Neural cell (in vitro differentiated cells): Measurements from ENCODE around the gene ASPHD1. TPM values are rescaled to one million over a fixed set of nuclear protein-coding genes. Genes with fewer than 3 reads are reported as not detected.
"Not testable (repeated sequence)": the region's sequence is repeated elsewhere in the genome, so short reads cannot be mapped to it uniquely, and the experiment has no call there.

Experiments
- H2AFZ ChIP-seq: fragments of 200-600, 300-800 bp; sonication (generic), shearing (Covaris generic); 2 replicates; pipeline ENCODE4 v1.6.0; 2014; ENCODE audit warnings: low read depth, mild to moderate bottlenecking, antibody characterized with exemption, low read length, moderate library complexity
- H3F3A ChIP-seq: fragments of 200-600 bp; shearing (Covaris generic); 2 replicates; pipeline ENCODE4 v1.6.1; 2016; ENCODE audit warnings: mild to moderate bottlenecking, moderate library complexity, mixed read lengths, antibody characterized with exemption, low read length; ENCODE audit not compliant: insufficient read depth, poor library complexity, severe bottlenecking
- H3K27ac ChIP-seq: fragments of 200-600, 300-800 bp; sonication (generic), shearing (Covaris generic); 2 replicates; pipeline ENCODE4 v1.5.1; 2014; ENCODE audit warnings: mild to moderate bottlenecking, low read length, moderate library complexity
- H3K27me3 ChIP-seq: fragments of 300-800, 200-600 bp; sonication (generic), shearing (Covaris generic); 2 replicates; pipeline ENCODE4 v1.6.0; 2014; ENCODE audit warnings: mild to moderate bottlenecking, low read depth, low read length, moderate library complexity; ENCODE audit not compliant: insufficient read depth
- H3K36me3 ChIP-seq: fragments of 300-800, 200-600 bp; sonication (generic), shearing (Covaris generic); 2 replicates; pipeline ENCODE4 v1.5.1; 2014; ENCODE audit warnings: mild to moderate bottlenecking, antibody characterized with exemption, low read length, moderate library complexity; ENCODE audit not compliant: insufficient read depth
- H3K4me2 ChIP-seq: fragments of 300-800, 200-600 bp; sonication (generic), shearing (Covaris generic); 2 replicates; pipeline ENCODE4 v1.6.0; 2014; ENCODE audit warnings: mild to moderate bottlenecking, low read length
- H3K4me3 ChIP-seq: fragments of 300-800, 200-600 bp; sonication (generic), shearing (Covaris generic); 2 replicates; pipeline ENCODE4 v1.5.1; 2014; ENCODE audit warnings: mild to moderate bottlenecking, low read length, moderate library complexity
- H3K79me2 ChIP-seq: fragments of 200-600 bp; shearing (Covaris generic); replicated peaks from 2 replicates; pipeline ENCODE4 v1.6.0; 2014; ENCODE audit warnings: mild to moderate bottlenecking, low read length, moderate library complexity; ENCODE audit not compliant: insufficient read depth
- H3K9ac ChIP-seq: fragments of 300-800, 200-600 bp; sonication (generic), shearing (Covaris generic); 2 replicates; pipeline ENCODE4 v1.6.1; 2016; ENCODE audit warnings: mild to moderate bottlenecking, low read length, mixed read lengths
- H3K9me2 ChIP-seq: fragments of 200-600 bp; shearing (Covaris generic); 2 replicates; pipeline ENCODE4 v1.6.1; 2016; ENCODE audit warnings: mild to moderate bottlenecking, low read length, mixed read lengths; ENCODE audit not compliant: insufficient read depth
- H3K9me3 ChIP-seq: fragments of 200-600, 300-800 bp; sonication (generic), shearing (Covaris generic); 2 replicates; pipeline ENCODE4 v1.6.1; 2016; ENCODE audit warnings: mild to moderate bottlenecking, mixed run types, low read length, moderate library complexity, mixed read lengths
- H4K20me1 ChIP-seq: fragments of 200-600 bp; shearing (Covaris generic); 2 replicates; pipeline ENCODE4 v1.6.1; 2016; ENCODE audit warnings: mild to moderate bottlenecking, mixed run types; ENCODE audit not compliant: insufficient read depth
- CTCF ChIP-seq: fragments of 450-650 bp; IDR thresholded peaks from 2 replicates; pipeline ENCODE4 v1.5.1; 2014; ENCODE audit warnings: antibody characterized with exemption, mild to moderate bottlenecking, moderate library complexity; ENCODE audit not compliant: poor library complexity, severe bottlenecking
- EP300 ChIP-seq: fragments of 450-650 bp; conservative IDR thresholded peaks from 2 replicates; pipeline ENCODE4 v1.6.1; 2014; ENCODE audit warnings: antibody characterized with exemption, mild to moderate bottlenecking, moderate library complexity; ENCODE audit not compliant: poor library complexity, severe bottlenecking
- EZH2 ChIP-seq: fragments of 200-600, 300-800 bp; shearing (Covaris generic), sonication (generic); IDR thresholded peaks from 2 replicates; pipeline ENCODE4 v1.6.1; 2014; ENCODE audit warnings: antibody characterized with exemption, low read length, borderline replicate concordance, mild to moderate bottlenecking; ENCODE audit not compliant: insufficient read depth, poor library complexity, severe bottlenecking
- MXI1 ChIP-seq: fragments of 450-650 bp; conservative IDR thresholded peaks from 2 replicates; pipeline ENCODE4 v1.6.1; 2014; ENCODE audit warnings: antibody characterized with exemption, mild to moderate bottlenecking; ENCODE audit not compliant: poor library complexity, severe bottlenecking
- POLR2AphosphoS5 ChIP-seq: IDR thresholded peaks from 2 replicates; pipeline ENCODE4 v1.6.1; 2012
- RAD21 ChIP-seq: fragments of 450-650 bp; conservative IDR thresholded peaks from 2 replicates; pipeline ENCODE4 v1.6.1; 2014; ENCODE audit warnings: antibody characterized with exemption, mild to moderate bottlenecking, moderate library complexity
- REST ChIP-seq: IDR thresholded peaks from 2 replicates; pipeline ENCODE4 v1.6.1; 2012; ENCODE audit warnings: borderline replicate concordance
- SMC3 ChIP-seq: fragments of 450-650 bp; conservative IDR thresholded peaks from 2 replicates; pipeline ENCODE4 v1.6.1; 2014; ENCODE audit warnings: antibody characterized with exemption, mild to moderate bottlenecking, moderate library complexity; ENCODE audit not compliant: poor library complexity
- TAF1 ChIP-seq: IDR thresholded peaks from 2 replicates; pipeline ENCODE4 v1.6.1; 2012; ENCODE audit warnings: low read depth
- polyA plus RNA-seq: library from polyadenylated mRNA; depleted of rRNA; stranded (reverse); fragments of >200 nt; gene quantifications from 2 replicates; pipeline ENCODE4 v1.2.3, GENCODE V29; 2014

ASPHD1 gene
- polyA plus RNA-seq, 1 donor from 2014 or later, result 38.9 TPM

- Histone ChIP-seq H4K20me1 (no peaks in the 10 kb centered on the region), H3K36me3 (no peaks in the 10 kb centered on the region), H3K27me3 (no peaks in the 10 kb centered on the region), H3K4me3 (no peak overlapping the region), H2AFZ (no peak overlapping the region), H3K9me3 (no peaks in the 10 kb centered on the region), H3K4me2 (no peak overlapping the region), H3K79me2 (no peaks in the 10 kb centered on the region), H3K27ac (no peak overlapping the region), H3K9ac (no peak overlapping the region), H3K9me2 (no peaks in the 10 kb centered on the region), H3F3A (no peaks in the 10 kb centered on the region)
- TF ChIP-seq POLR2AphosphoS5, result no peak
- no peak for TF ChIP-seq CTCF
- TF ChIP-seq TAF1, result no peak
- TF ChIP-seq EZH2, result no peak
- TF ChIP-seq MXI1, result no peak
- no peak for TF ChIP-seq RAD21
- TF ChIP-seq REST, result no peak
- TF ChIP-seq EP300, result no peak
- TF ChIP-seq SMC3, result no peak
These were observed 31.8 kb upstream of the ASPHD1 start for GRCh38 chr16:29868396-29869009.

GRCh38 chr16:29869067-29869466 lies 31.2 kb upstream of the ASPHD1 start:
- not testable (repeated sequence) for H3K36me3 ChIP-seq, H3K9ac ChIP-seq, H4K20me1 ChIP-seq, H3K4me2 ChIP-seq, H3K9me2 ChIP-seq, H3K4me3 ChIP-seq, H2AFZ ChIP-seq, H3K27ac ChIP-seq, H3F3A ChIP-seq, H3K27me3 ChIP-seq, H3K79me2 ChIP-seq, H3K9me3 ChIP-seq
